ENCODE measurements around the gene C16orf96. TPM values are rescaled to one million over a fixed set of nuclear protein-coding genes. Genes with fewer than 3 reads are reported as not detected.
A peak's percentile ranks its signal among the peaks of the same experiment; 100 is the strongest.

The C16orf96 gene
- total and polyA plus RNA-seq, 2 of the 13 experiments (the other 11 are each of a cell fraction or from before 2014, with no cell fraction given) = 0.03 TPM; not detected in 1

- TF ChIP-seq, protein P1, sequence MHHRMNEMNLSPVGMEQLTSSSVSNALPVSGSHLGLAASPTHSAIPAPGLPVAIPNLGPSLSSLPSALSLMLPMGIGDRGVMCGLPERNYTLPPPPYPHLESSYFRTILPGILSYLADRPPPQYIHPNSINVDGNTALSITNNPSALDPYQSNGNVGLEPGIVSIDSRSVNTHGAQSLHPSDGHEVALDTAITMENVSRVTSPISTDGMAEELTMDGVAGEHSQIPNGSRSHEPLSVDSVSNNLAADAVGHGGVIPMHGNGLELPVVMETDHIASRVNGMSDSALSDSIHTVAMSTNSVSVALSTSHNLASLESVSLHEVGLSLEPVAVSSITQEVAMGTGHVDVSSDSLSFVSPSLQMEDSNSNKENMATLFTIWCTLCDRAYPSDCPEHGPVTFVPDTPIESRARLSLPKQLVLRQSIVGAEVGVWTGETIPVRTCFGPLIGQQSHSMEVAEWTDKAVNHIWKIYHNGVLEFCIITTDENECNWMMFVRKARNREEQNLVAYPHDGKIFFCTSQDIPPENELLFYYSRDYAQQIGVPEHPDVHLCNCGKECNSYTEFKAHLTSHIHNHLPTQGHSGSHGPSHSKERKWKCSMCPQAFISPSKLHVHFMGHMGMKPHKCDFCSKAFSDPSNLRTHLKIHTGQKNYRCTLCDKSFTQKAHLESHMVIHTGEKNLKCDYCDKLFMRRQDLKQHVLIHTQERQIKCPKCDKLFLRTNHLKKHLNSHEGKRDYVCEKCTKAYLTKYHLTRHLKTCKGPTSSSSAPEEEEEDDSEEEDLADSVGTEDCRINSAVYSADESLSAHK (CRISPR knock-in tag; IDR thresholded peaks at IDR 0.05; ENCODE audit: borderline replicate concordance) = no peak
- no peak for TF ChIP-seq JDP2 (CRISPR knock-in tag; IDR thresholded peaks at IDR 0.05; ENCODE audit: borderline replicate concordance)
- peak; percentile 50 for TF ChIP-seq HNRNPLL (IDR thresholded peaks at IDR 0.05; ENCODE audit: low read depth, low read length, poor library complexity, severe bottlenecking)
- TF ChIP-seq AHDC1 (CRISPR knock-in tag; IDR thresholded peaks at IDR 0.05; ENCODE audit: borderline replicate concordance) = no peak
- no peak for TF ChIP-seq DMAP1 (CRISPR knock-in tag; IDR thresholded peaks at IDR 0.05)
- no peak for TF ChIP-seq PITX1 (CRISPR knock-in tag; IDR thresholded peaks at IDR 0.05)
- peak; percentile 3 for TF ChIP-seq SRSF1 (optimal IDR thresholded peaks at IDR 0.05; ENCODE audit: low read depth, low read length)
- peak; percentile 10; the same call in 1 of the 2 replicates for TF ChIP-seq KLF6 (CRISPR knock-in tag; IDR thresholded peaks at IDR 0.05)
- peak; percentile 62; the same call in 1 of the 2 replicates for TF ChIP-seq GMEB2 (CRISPR knock-in tag; IDR thresholded peaks at IDR 0.05; ENCODE audit: low read depth)
- no peak for TF ChIP-seq FOXA1 (IDR thresholded peaks at IDR 0.05)
- TF ChIP-seq FOXA1 (CRISPR knock-in tag; IDR thresholded peaks at IDR 0.05) = peak; percentile 65
- TF ChIP-seq REL (CRISPR knock-in tag; conservative IDR thresholded peaks at IDR 0.05) = 0 out of 2 replicates have a peak, but pooled peaks have one; percentile 4
- no peak for TF ChIP-seq PAWR (CRISPR knock-in tag; IDR thresholded peaks at IDR 0.05; ENCODE audit: borderline replicate concordance)
- TF ChIP-seq MLLT10 (CRISPR knock-in tag; IDR thresholded peaks at IDR 0.05) = no peak
- TF ChIP-seq, protein P2, sequence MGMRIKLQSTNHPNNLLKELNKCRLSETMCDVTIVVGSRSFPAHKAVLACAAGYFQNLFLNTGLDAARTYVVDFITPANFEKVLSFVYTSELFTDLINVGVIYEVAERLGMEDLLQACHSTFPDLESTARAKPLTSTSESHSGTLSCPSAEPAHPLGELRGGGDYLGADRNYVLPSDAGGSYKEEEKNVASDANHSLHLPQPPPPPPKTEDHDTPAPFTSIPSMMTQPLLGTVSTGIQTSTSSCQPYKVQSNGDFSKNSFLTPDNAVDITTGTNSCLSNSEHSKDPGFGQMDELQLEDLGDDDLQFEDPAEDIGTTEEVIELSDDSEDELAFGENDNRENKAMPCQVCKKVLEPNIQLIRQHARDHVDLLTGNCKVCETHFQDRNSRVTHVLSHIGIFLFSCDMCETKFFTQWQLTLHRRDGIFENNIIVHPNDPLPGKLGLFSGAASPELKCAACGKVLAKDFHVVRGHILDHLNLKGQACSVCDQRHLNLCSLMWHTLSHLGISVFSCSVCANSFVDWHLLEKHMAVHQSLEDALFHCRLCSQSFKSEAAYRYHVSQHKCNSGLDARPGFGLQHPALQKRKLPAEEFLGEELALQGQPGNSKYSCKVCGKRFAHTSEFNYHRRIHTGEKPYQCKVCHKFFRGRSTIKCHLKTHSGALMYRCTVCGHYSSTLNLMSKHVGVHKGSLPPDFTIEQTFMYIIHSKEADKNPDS (CRISPR knock-in tag; IDR thresholded peaks at IDR 0.05) = 0 out of 2 replicates have a peak, but pooled peaks have one; percentile 39
- TF ChIP-seq ZNF841 (CRISPR knock-in tag; IDR thresholded peaks at IDR 0.05; ENCODE audit: borderline replicate concordance) = 0 out of 2 replicates have a peak, but pooled peaks have one; percentile 44
Observed at GRCh38 chr16:4613636-4614570, 57.8 kb downstream of the C16orf96 start (continued).

Measured in HepG2 (cell line).